Type B pancreatic cell (in vitro differentiated cells): ENCODE measurements around the gene ZC3H11A. TPM values are rescaled to one million over a fixed set of nuclear protein-coding genes. Genes with fewer than 3 reads are reported as not detected.

ENCODE experiments used
- DNase-seq: peaks from one replicate; pipeline ENCODE4 v3.0.0; 2021; ENCODE audit warnings: mixed read lengths; ENCODE audit not compliant: unreplicated experiment; ENCODE audit errors: extremely low spot score
- H3K27ac Mint-ChIP-seq: 2 replicates; pipeline ENCODE4 v1.8.0; 2021; ENCODE audit warnings: mild to moderate bottlenecking, mixed read lengths
- H3K27me3 Mint-ChIP-seq: 2 replicates; pipeline ENCODE4 v1.8.0; 2021; ENCODE audit warnings: mixed read lengths
- H3K36me3 Mint-ChIP-seq: 2 replicates; pipeline ENCODE4 v1.8.0; 2021; ENCODE audit warnings: mixed read lengths
- H3K4me1 Mint-ChIP-seq: one replicate; pipeline ENCODE4 v1.8.0; 2021; ENCODE audit warnings: mixed read lengths; ENCODE audit not compliant: unreplicated experiment
- H3K4me3 Mint-ChIP-seq: 2 replicates; pipeline ENCODE4 v1.8.0; 2021; ENCODE audit warnings: mild to moderate bottlenecking, mixed read lengths
- H3K9me3 Mint-ChIP-seq: 2 replicates; pipeline ENCODE4 v1.8.0; 2021; ENCODE audit warnings: mixed read lengths
- CTCF ChIP-seq: fragments of 200-600 bp; sonication (generic); conservative IDR thresholded peaks from 2 replicates; pipeline ENCODE4 v1.5.0; 2021; ENCODE audit warnings: antibody characterized with exemption, mild to moderate bottlenecking
- total RNA-seq: library from RNA; stranded (reverse); gene quantifications from 2 replicates; pipeline ENCODE4 v1.2.1, GENCODE V29; 2021; ENCODE audit warnings: low replicate concordance

The ZC3H11A gene
- total RNA-seq, 1 donor from 2014 or later: 95.5 TPM

- no peak for DNase-seq
- H3K36me3 Mint-ChIP-seq: peaks cover 55% of the 10 kb centered on the region
- peaks cover 42% of the 10 kb centered on the region for H3K4me1 Mint-ChIP-seq
- H3K27me3 Mint-ChIP-seq: no peaks in the 10 kb centered on the region
- peak overlapping the region; percentile 99 for H3K4me3 Mint-ChIP-seq
- TF ChIP-seq CTCF: no peak
- peak overlapping the region; percentile 99 for H3K27ac Mint-ChIP-seq
- H3K9me3 Mint-ChIP-seq: peaks cover 4% of the 10 kb centered on the region
Measured at GRCh38 chr1:203797216-203797615, 1.8 kb downstream of the ZC3H11A start.

GRCh38 chr1:203797948-203798655 lies 2.7 kb downstream of the ZC3H11A start:
- Mint-ChIP-seq H3K36me3 (peaks cover 61% of the 10 kb centered on the region), H3K4me1 (peaks cover 42% of the 10 kb centered on the region), H3K27me3 (no peaks in the 10 kb centered on the region), H3K27ac (peak overlapping the region; percentile 34), H3K4me3 (peak overlapping the region; percentile 99), H3K9me3 (peaks cover 4% of the 10 kb centered on the region)
- no peak for TF ChIP-seq CTCF
- DNase-seq: no peak

GRCh38 chr1:203799157-203799556 lies 3.7 kb downstream of the ZC3H11A start:
- H3K4me1 Mint-ChIP-seq: peaks cover 42% of the 10 kb centered on the region
- no peak overlapping the region for H3K4me3 Mint-ChIP-seq
- no peaks in the 10 kb centered on the region for H3K27me3 Mint-ChIP-seq
- no peak for TF ChIP-seq CTCF
- H3K9me3 Mint-ChIP-seq: peaks cover 4% of the 10 kb centered on the region
- no peak overlapping the region for H3K27ac Mint-ChIP-seq
- H3K36me3 Mint-ChIP-seq: peaks cover 66% of the 10 kb centered on the region
- DNase-seq: no peak

GRCh38 chr1:203799971-203800370 lies 4.5 kb downstream of the ZC3H11A start:
- Mint-ChIP-seq H3K27ac (no peak overlapping the region), H3K9me3 (peaks cover 4% of the 10 kb centered on the region), H3K4me1 (peaks cover 39% of the 10 kb centered on the region), H3K27me3 (no peaks in the 10 kb centered on the region), H3K36me3 (peaks cover 71% of the 10 kb centered on the region), H3K4me3 (no peak overlapping the region)
- no peak for TF ChIP-seq CTCF
- no peak for DNase-seq

GRCh38 chr1:203805689-203806088 lies 10.3 kb downstream of the ZC3H11A start:
- TF ChIP-seq CTCF: no peak
- Mint-ChIP-seq H3K27ac (no peak overlapping the region), H3K4me3 (no peak overlapping the region), H3K27me3 (no peaks in the 10 kb centered on the region), H3K9me3 (no peaks in the 10 kb centered on the region), H3K36me3 (peaks cover 41% of the 10 kb centered on the region), H3K4me1 (peaks cover 4% of the 10 kb centered on the region)
- no peak for DNase-seq

GRCh38 chr1:203807196-203807595 lies 11.8 kb downstream of the ZC3H11A start:
- Mint-ChIP-seq H3K9me3 (no peaks in the 10 kb centered on the region), H3K4me3 (no peak overlapping the region), H3K4me1 (no peaks in the 10 kb centered on the region), H3K27me3 (no peaks in the 10 kb centered on the region), H3K36me3 (peaks cover 38% of the 10 kb centered on the region), H3K27ac (no peak overlapping the region)
- DNase-seq: no peak
- no peak for TF ChIP-seq CTCF
